Activated CD8-positive, alpha-beta T cell treated with anti-CD3 and anti-CD28 coated beads for 36 hours (primary cell): ENCODE measurements around the gene NUDT19. TPM values are rescaled to one million over a fixed set of nuclear protein-coding genes. Genes with fewer than 3 reads are reported as not detected.

Source experiments
- ATAC-seq: fragments of 200-7000 bp; cut with Tn5 transposase; one replicate; pipeline ENCODE4 v1.10.0; 2021; ENCODE audit warnings: mild to moderate bottlenecking, moderate library complexity
- CTCF ChIA-PET: fragments of 350-600 bp; sonication (Branson Sonifier 250); formaldehyde crosslinking; loops from one replicate; lab custom pipeline; 2021; ENCODE audit warnings: antibody characterized with exemption; lab: Charles Lee
- POLR2A ChIA-PET: fragments of 350-600 bp; sonication (Branson Sonifier 250); formaldehyde crosslinking; loops from one replicate; lab custom pipeline; 2021; ENCODE audit warnings: antibody characterized with exemption; lab: Charles Lee
- DNase-seq: peaks from one replicate; pipeline ENCODE4 v3.0.0-alpha.2; 2020
- H3K27ac Mint-ChIP-seq: one replicate; pipeline ENCODE4 v1.8.0; 2021; ENCODE audit warnings: mild to moderate bottlenecking, mixed read lengths
- H3K27me3 Mint-ChIP-seq: one replicate; pipeline ENCODE4 v1.8.0; 2021; ENCODE audit warnings: mixed read lengths
- H3K36me3 Mint-ChIP-seq: one replicate; pipeline ENCODE4 v1.8.0; 2021; ENCODE audit warnings: low read depth, mixed read lengths
- H3K4me1 Mint-ChIP-seq: one replicate; pipeline ENCODE4 v1.8.0; 2021; ENCODE audit warnings: low read depth, mixed read lengths
- H3K4me3 Mint-ChIP-seq: one replicate; pipeline ENCODE4 v1.8.0; 2021; ENCODE audit warnings: mild to moderate bottlenecking, moderate library complexity, mixed read lengths
- H3K9me3 Mint-ChIP-seq: one replicate; pipeline ENCODE4 v1.8.0; 2021; ENCODE audit warnings: mixed read lengths
- intact Hi-C: fragments of 100-400 bp; cut with micrococcal nuclease; formaldehyde crosslinking; loops from one replicate; pipeline ENCODE4 v1.10.0; 2022
- total RNA-seq, 2 experiments: library from RNA; stranded (reverse); gene quantifications; one replicate each; pipeline ENCODE4 v1.2.3, GENCODE V29; 2021
- TF ChIP-seq, protein P1 (sequence below): fragments of 200-600 bp; IDR thresholded peaks from one replicate; pipeline ENCODE4 v1.8.0; 2022; ENCODE audit warnings: antibody characterized with exemption, mild to moderate bottlenecking

The NUDT19 gene
- total RNA-seq, 2 experiments from 2014 or later = 16.1 to 17.5 TPM

DNA sequence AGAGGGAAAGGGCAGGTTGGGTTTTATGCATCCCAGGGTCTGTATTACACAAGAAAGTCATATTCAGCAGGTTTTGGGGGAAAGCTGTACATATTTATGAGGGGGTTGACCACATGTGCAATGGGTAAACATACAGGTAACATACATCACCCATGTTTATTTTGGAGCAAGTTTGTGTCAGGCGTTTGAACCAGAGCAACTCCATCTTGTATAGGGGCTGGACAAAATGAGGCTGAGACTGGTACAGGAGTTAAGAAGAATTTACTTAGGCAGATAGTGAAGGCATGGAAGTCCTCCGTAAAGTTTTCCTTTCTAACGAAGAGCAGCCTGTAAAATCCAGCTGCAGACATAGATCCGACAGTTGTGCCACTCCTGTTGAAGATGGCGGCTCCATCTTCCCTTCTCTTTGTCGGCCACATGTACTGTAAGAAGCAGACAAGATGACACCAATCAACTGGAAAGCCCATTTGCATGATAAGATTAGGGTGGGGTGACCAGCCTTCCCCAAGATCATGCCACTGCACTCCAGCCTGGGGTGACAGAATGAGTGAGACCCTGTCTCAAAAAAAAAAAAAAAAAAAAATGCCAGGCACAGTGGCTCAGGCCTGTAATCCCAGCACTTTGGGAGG is 4.7 kb upstream of the NUDT19 start:
- Mint-ChIP-seq H3K4me1 (peaks cover 19% of the 10 kb centered on the region), H3K4me3 (no peak overlapping the region), H3K36me3 (peaks cover 3% of the 10 kb centered on the region), H3K27me3 (peaks cover 3% of the 10 kb centered on the region), H3K27ac (no peak overlapping the region), H3K9me3 (no peaks in the 10 kb centered on the region)
- DNase-seq (no peak), ATAC-seq (no peak)
- intact Hi-C loops = no loop called here
- ChIA-PET POLR2A (interaction anchor here (0.7 to 2.0 kb wide), 2 partner anchors 9 to 11 kb away, joined by 3 to 7 read pairs; partner anchors contain the start of gene RGS9BP), CTCF (interaction anchor here (1.0 to 1.2 kb wide), 2 partner anchors 11 to 90 kb away, joined by 3 to 4 read pairs; partner anchors contain the start of gene RGS9BP)
- TF ChIP-seq, protein P1, sequence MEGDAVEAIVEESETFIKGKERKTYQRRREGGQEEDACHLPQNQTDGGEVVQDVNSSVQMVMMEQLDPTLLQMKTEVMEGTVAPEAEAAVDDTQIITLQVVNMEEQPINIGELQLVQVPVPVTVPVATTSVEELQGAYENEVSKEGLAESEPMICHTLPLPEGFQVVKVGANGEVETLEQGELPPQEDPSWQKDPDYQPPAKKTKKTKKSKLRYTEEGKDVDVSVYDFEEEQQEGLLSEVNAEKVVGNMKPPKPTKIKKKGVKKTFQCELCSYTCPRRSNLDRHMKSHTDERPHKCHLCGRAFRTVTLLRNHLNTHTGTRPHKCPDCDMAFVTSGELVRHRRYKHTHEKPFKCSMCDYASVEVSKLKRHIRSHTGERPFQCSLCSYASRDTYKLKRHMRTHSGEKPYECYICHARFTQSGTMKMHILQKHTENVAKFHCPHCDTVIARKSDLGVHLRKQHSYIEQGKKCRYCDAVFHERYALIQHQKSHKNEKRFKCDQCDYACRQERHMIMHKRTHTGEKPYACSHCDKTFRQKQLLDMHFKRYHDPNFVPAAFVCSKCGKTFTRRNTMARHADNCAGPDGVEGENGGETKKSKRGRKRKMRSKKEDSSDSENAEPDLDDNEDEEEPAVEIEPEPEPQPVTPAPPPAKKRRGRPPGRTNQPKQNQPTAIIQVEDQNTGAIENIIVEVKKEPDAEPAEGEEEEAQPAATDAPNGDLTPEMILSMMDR = no peak

DNA sequence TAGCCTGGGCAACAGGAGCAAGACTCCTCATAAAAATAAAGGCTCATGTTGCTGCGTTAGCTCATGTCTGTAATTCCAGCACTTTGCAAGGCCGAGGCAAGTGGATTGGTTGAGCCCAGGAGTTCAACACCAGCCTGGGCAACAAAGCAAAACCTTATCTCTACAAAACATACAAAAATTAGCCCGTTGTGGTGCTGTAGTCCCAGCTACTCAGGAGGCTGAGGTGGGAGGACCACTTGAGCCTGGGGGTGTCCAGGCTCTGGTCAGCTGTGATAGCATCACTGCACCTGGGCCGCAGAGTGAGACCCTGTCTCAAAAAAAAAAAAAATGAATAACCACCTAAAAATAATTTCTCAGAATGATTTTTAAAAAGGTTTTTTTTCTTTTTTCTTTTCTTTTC is 3.9 kb upstream of the NUDT19 start:
- Mint-ChIP-seq H3K36me3 (peaks cover 4% of the 10 kb centered on the region), H3K9me3 (no peaks in the 10 kb centered on the region), H3K27me3 (no peaks in the 10 kb centered on the region), H3K4me3 (no peak overlapping the region), H3K4me1 (peaks cover 19% of the 10 kb centered on the region), H3K27ac (no peak overlapping the region)
- DNase-seq (no peak), ATAC-seq (no peak)
- CTCF ChIA-PET = interaction anchor here (1.2 kb wide), 1 partner anchor 91 kb away, joined by 4 read pairs; no protein-coding TSS in a partner anchor
- TF ChIP-seq, protein P1 = no peak
- intact Hi-C loops = no loop called here
- POLR2A ChIA-PET = interaction anchor here (2.0 kb wide), 1 partner anchor 10 kb away, joined by 7 read pairs; no protein-coding TSS in a partner anchor

DNA sequence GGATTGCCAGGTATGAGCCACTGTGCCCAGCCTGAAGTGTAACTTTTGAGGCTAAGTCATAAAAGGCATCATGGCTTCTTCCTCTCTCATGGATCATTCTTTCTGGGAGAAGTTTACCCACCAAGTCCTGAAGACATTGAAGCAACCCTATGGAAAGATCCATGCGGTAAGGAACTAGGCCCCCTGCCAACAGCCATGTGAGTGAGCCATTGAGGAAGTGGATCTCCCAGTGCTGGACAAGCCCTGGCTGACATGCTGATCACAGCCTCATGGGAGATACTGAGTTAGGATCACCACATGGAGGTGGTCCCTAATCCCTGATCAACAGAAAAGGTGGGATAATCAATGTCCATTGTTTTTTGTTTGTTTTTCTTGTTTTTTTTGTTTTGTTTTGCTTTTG is 3.3 kb upstream of the NUDT19 start:
- no peak for ATAC-seq
- TF ChIP-seq, protein P1 = no peak
- peaks cover 21% of the 10 kb centered on the region for H3K4me1 Mint-ChIP-seq
- DNase-seq = no peak
- ChIA-PET CTCF (interaction anchor here (1.2 kb wide), 1 partner anchor 91 kb away, joined by 4 read pairs; no protein-coding TSS in a partner anchor), POLR2A (no interaction called here)
- no peaks in the 10 kb centered on the region for H3K27me3 Mint-ChIP-seq
- H3K27ac Mint-ChIP-seq = no peak overlapping the region
- H3K9me3 Mint-ChIP-seq = peaks cover 1% of the 10 kb centered on the region
- no peak overlapping the region for H3K4me3 Mint-ChIP-seq
- peaks cover 10% of the 10 kb centered on the region for H3K36me3 Mint-ChIP-seq
- intact Hi-C loops = no loop called here

DNA sequence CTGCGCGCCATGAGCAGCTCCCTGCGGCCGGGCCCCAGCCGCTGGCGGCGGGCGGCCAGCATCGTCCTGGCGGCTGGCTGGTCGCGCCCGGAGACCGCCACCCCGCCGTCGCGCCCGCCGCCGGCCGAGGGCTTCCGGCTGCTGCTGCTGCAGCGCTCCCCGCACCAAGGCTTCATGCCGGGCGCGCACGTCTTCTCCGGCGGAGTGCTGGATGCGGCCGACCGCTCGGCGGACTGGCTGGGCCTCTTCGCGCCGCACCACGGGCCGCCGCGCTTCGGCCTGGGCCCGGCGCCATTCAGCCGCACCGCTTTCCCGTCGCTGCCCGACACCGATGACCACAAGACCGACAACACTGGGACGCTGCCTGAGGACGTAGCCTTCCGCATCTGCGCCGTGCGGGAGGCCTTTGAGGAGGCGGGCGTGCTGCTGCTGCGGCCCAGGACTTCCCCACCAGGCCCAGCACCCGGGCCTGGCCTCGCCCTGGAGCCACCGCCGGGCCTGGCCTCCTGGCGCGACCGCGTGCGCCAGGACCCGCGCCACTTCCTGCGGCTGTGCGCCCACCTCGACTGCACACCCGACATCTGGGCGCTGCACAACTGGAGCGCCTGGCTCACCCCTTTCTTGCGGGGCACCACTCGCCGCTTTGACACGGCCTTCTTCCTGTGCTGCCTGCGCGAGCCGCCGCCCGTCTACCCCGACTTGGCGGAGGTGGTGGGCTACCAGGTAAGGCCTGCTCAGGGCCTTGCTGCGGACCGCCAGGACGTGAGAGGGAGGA is 518 bp downstream of the NUDT19 start:
- peak overlapping the region; percentile 87 for H3K27ac Mint-ChIP-seq
- CTCF ChIA-PET = interaction anchor here (1.1 kb wide), 1 partner anchor 16 kb away, joined by 4 read pairs; no protein-coding TSS in a partner anchor
- intact Hi-C loops = no loop called here
- peaks cover 55% of the 10 kb centered on the region for H3K4me1 Mint-ChIP-seq
- TF ChIP-seq, protein P1 = no peak
- peaks cover 5% of the 10 kb centered on the region for H3K9me3 Mint-ChIP-seq
- H3K36me3 Mint-ChIP-seq = peaks cover 45% of the 10 kb centered on the region
- DNase-seq = peak; percentile 66
- peak overlapping the region; percentile 82 for H3K4me3 Mint-ChIP-seq
- no peaks in the 10 kb centered on the region for H3K27me3 Mint-ChIP-seq
- POLR2A ChIA-PET = interaction anchor here (0.6 to 2.9 kb wide), 11 partner anchors 8 to 346 kb away, joined by 3 to 43 read pairs (median 3); partner anchors contain the start of genes ANKRD27, PDCD5, RGS9BP and ZNF507
- ATAC-seq = peak; percentile 34
